MCF 10A (cell line): ENCODE measurements around the gene SVOP. TPM values are rescaled to one million over a fixed set of nuclear protein-coding genes. Genes with fewer than 3 reads are reported as not detected.
A peak's percentile ranks its signal among the peaks of the same experiment; 100 is the strongest.

ENCODE experiments used
- BruUV-seq: library from RNA; stranded (reverse); fragments of 400-500 nt; replicated peaks from 2 replicates; lab custom pipeline; 2021; lab: Mats Ljungman, UMichigan
- CTCF ChIA-PET: fragments of 300-600 bp; sonication (Branson Sonifier 250); formaldehyde crosslinking; extraction: SDS; loops from one replicate; lab custom pipeline; 2021; ENCODE audit warnings: antibody characterized with exemption, inconsistent platforms; lab: Yijun Ruan, JAX
- POLR2A ChIA-PET: fragments of 300-600, 350-650 bp; sonication (Branson Sonifier 250); formaldehyde crosslinking; extraction: SDS; loops from one replicate; lab custom pipeline; 2020; ENCODE audit warnings: antibody characterized with exemption, inconsistent platforms; lab: Yijun Ruan, JAX
- DNase-seq: peaks from one replicate; pipeline ENCODE4 v3.0.0-alpha.2; 2018; ENCODE audit not compliant: unreplicated experiment
- H3K27ac Mint-ChIP-seq: one replicate; pipeline ENCODE4 v1.8.0; 2022; ENCODE audit warnings: mild to moderate bottlenecking, low read depth, mixed read lengths; ENCODE audit not compliant: unreplicated experiment
- H3K27me3 Mint-ChIP-seq: one replicate; pipeline ENCODE4 v1.8.0; 2022; ENCODE audit warnings: mixed read lengths; ENCODE audit not compliant: insufficient read depth, unreplicated experiment
- H3K36me3 Mint-ChIP-seq: one replicate; pipeline ENCODE4 v1.8.0; 2022; ENCODE audit warnings: mild to moderate bottlenecking, moderate library complexity, mixed read lengths; ENCODE audit not compliant: insufficient read depth, unreplicated experiment
- H3K4me1 Mint-ChIP-seq: one replicate; pipeline ENCODE4 v1.8.0; 2022; ENCODE audit warnings: mixed read lengths; ENCODE audit not compliant: insufficient read depth, unreplicated experiment
- H3K4me3 Mint-ChIP-seq: one replicate; pipeline ENCODE4 v1.8.0; 2022; ENCODE audit warnings: mild to moderate bottlenecking, moderate library complexity, mixed read lengths; ENCODE audit not compliant: unreplicated experiment
- H3K9me3 Mint-ChIP-seq: one replicate; pipeline ENCODE4 v1.8.0; 2022; ENCODE audit warnings: mixed read lengths; ENCODE audit not compliant: unreplicated experiment
- CTCF ChIP-seq: fragments of 200-600 bp; IDR thresholded peaks from one replicate; pipeline ENCODE4 v1.8.0; 2022; ENCODE audit warnings: antibody characterized with exemption, mild to moderate bottlenecking; ENCODE audit not compliant: unreplicated experiment
- intact Hi-C: fragments of 100-400 bp; cut with micrococcal nuclease; formaldehyde crosslinking; loops from 2 replicates; pipeline ENCODE4 v1.14.1; 2022
- total RNA-seq: library from RNA; stranded (reverse); gene quantifications from 2 replicates; pipeline ENCODE4 v1.2.3, GENCODE V29; 2022

The SVOP gene
- total RNA-seq, 1 experiment from 2014 or later = not detected

GRCh38 chr12:108914121-108914531, 106.7 kb downstream of the SVOP start:
- peaks cover 5% of the 10 kb centered on the region for H3K4me1 Mint-ChIP-seq
- BruUV-seq = no TSS peak
- intact Hi-C loops = no loop called here
- no peaks in the 10 kb centered on the region for H3K9me3 Mint-ChIP-seq
- no peaks in the 10 kb centered on the region for H3K27me3 Mint-ChIP-seq
- no peak overlapping the region for H3K4me3 Mint-ChIP-seq
- peak; percentile 20 for DNase-seq
- H3K27ac Mint-ChIP-seq = no peak overlapping the region
- ChIA-PET CTCF (interaction anchor here (0.6 kb wide), 1 partner anchor 182 kb away, joined by 3 read pairs; no protein-coding TSS in a partner anchor), POLR2A (no interaction called here)
- TF ChIP-seq CTCF = no peak
- no peaks in the 10 kb centered on the region for H3K36me3 Mint-ChIP-seq

- H3K27ac Mint-ChIP-seq = no peak overlapping the region
Observed at GRCh38 chr12:108912361-108912760, 108.5 kb downstream of the SVOP start.

GRCh38 chr12:108911915-108912314, 109.0 kb downstream of the SVOP start:
- no TSS peak for BruUV-seq
- no peaks in the 10 kb centered on the region for H3K9me3 Mint-ChIP-seq
- H3K4me3 Mint-ChIP-seq = no peak overlapping the region
- H3K36me3 Mint-ChIP-seq = no peaks in the 10 kb centered on the region
- intact Hi-C loops = no loop called here
- H3K27ac Mint-ChIP-seq = no peak overlapping the region
- H3K27me3 Mint-ChIP-seq = no peaks in the 10 kb centered on the region
- peaks cover 5% of the 10 kb centered on the region for H3K4me1 Mint-ChIP-seq
- TF ChIP-seq CTCF = no peak
- DNase-seq = no peak
- POLR2A ChIA-PET = no interaction called here
- CTCF ChIA-PET = interaction anchor here (0.6 to 0.9 kb wide), 2 partner anchors 39 to 136 kb away, joined by 3 read pairs; no protein-coding TSS in a partner anchor

More at GRCh38 chr12:108912361-108912760, 108.5 kb downstream of the SVOP start:
- BruUV-seq = no TSS peak
- Mint-ChIP-seq H3K27me3 (no peaks in the 10 kb centered on the region), H3K4me3 (no peak overlapping the region), H3K9me3 (no peaks in the 10 kb centered on the region), H3K36me3 (no peaks in the 10 kb centered on the region), H3K4me1 (peaks cover 5% of the 10 kb centered on the region)
- CTCF ChIA-PET = interaction anchor here (0.6 to 0.9 kb wide), 2 partner anchors 38 to 137 kb away, joined by 3 read pairs; no protein-coding TSS in a partner anchor
- DNase-seq = no peak
- intact Hi-C loops = no loop called here
- POLR2A ChIA-PET = no interaction called here
- no peak for TF ChIP-seq CTCF

GRCh38 chr12:108910336-108910735, 110.5 kb downstream of the SVOP start:
- ChIA-PET CTCF (interaction anchor here (0.6 kb wide), 1 partner anchor 103 kb away, joined by 3 read pairs; no protein-coding TSS in a partner anchor), POLR2A (no interaction called here)
- no peak for DNase-seq
- Mint-ChIP-seq H3K27ac (no peak overlapping the region), H3K27me3 (no peaks in the 10 kb centered on the region), H3K9me3 (no peaks in the 10 kb centered on the region), H3K4me3 (no peak overlapping the region), H3K36me3 (no peaks in the 10 kb centered on the region), H3K4me1 (peaks cover 5% of the 10 kb centered on the region)
- intact Hi-C loops = no loop called here
- no TSS peak for BruUV-seq
- no peak for TF ChIP-seq CTCF
